Ovary (tissue), 3 donors: Measurements from ENCODE around the gene MAGI1.

ENCODE experiments used
- EP300 ChIP-seq: sonication (generic); formaldehyde crosslinking; IDR thresholded peaks from one replicate; pipeline ENCODE4 v1.6.1; 2017; ENCODE audit warnings: antibody characterized with exemption
- POLR2A ChIP-seq: fragments of 450-650 bp; IDR thresholded peaks from one replicate; pipeline ENCODE4 v1.6.1; 2017; ENCODE audit warnings: antibody characterized with exemption, mild to moderate bottlenecking, moderate library complexity
- TF ChIP-seq, protein P1 (sequence below), 3 donors: fragments of 450-650 bp in 2 of 3; fragments of 200-600 bp in 1 of 3; IDR thresholded peaks; one replicate each; pipeline versions ENCODE4 v1.5.1 to v1.8.0; 2016 to 2022; ENCODE audit warnings: antibody characterized with exemption in 3 of 3, mild to moderate bottlenecking in 1 of 3
- donor health status: DM: no; HTN: no; CAD: no.

DNA sequence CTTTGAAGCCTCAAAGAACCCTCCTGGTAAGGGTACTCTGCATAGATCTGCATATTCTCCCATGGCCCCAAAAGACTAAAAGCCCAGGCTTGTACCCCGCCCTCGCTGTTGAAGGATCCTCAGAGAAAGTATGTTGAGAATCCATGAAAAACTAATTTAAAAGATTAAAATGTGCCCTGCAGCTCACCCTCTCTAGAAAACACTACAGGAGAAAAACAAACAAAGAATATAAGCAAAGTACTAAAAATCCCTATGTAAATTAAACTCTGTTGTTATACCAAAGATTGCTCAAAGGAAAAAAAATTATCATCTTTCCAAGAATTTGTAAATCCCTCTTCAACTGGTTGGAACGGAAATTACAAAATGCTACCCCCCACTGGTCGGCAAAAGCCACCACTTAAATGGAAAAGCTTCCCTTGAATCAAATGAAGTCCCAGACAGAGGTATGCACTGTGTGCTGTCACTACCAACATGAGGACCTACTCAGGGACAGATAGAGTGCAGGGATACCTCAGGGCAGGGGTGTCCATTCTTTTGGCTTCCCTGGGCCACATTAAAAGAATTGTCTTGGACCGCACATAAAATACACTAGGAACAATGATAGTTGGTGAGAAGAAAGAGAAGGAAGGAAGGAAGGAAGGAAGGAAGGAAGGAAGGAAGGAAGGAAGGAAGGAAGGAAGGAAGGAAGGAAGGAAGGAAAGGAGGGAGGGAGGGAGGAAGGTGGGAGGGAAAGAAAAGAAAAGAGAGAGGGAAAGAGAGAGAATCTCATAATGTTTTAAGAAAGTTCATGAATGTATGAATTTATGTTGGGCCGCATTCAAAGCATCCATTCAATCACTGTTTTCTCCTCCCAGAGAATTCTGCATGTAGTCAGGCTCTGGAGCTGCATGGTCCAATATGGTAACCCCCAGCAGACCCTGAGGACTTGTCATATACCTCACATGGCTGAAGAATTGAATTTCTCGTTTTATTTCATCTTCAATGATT, 88.1 kb downstream of the MAGI1 start:
- TF ChIP-seq, protein P1, sequence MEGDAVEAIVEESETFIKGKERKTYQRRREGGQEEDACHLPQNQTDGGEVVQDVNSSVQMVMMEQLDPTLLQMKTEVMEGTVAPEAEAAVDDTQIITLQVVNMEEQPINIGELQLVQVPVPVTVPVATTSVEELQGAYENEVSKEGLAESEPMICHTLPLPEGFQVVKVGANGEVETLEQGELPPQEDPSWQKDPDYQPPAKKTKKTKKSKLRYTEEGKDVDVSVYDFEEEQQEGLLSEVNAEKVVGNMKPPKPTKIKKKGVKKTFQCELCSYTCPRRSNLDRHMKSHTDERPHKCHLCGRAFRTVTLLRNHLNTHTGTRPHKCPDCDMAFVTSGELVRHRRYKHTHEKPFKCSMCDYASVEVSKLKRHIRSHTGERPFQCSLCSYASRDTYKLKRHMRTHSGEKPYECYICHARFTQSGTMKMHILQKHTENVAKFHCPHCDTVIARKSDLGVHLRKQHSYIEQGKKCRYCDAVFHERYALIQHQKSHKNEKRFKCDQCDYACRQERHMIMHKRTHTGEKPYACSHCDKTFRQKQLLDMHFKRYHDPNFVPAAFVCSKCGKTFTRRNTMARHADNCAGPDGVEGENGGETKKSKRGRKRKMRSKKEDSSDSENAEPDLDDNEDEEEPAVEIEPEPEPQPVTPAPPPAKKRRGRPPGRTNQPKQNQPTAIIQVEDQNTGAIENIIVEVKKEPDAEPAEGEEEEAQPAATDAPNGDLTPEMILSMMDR (IDR thresholded peaks at IDR 0.05) = no peak
- TF ChIP-seq EP300 (no peak), POLR2A (no peak)
